HepG2 (cell line): ENCODE results near the gene MTFR1L. TPM values are rescaled to one million over a fixed set of nuclear protein-coding genes. Genes with fewer than 3 reads are reported as not detected.

ENCODE experiments used
- AGO1 ChIP-seq: fragments of 200-400 bp; formaldehyde crosslinking; IDR thresholded peaks from 2 replicates; pipeline ENCODE4 v1.6.1; 2017; ENCODE audit warnings: mild to moderate bottlenecking, low read depth, low read length, moderate library complexity; ENCODE audit not compliant: poor library complexity, severe bottlenecking
- ETV6 ChIP-seq: sonication (generic); formaldehyde crosslinking; conservative IDR thresholded peaks from 2 replicates; pipeline ENCODE4 v1.4.0; 2020; ENCODE audit warnings: missing genetic modification reagents
- FOXA3 ChIP-seq: IDR thresholded peaks from 2 replicates; pipeline ENCODE4 v1.6.1; 2016; ENCODE audit warnings: missing genetic modification reagents, missing compliant biosample characterization
- MBNL3 ChIP-seq: fragments of 250-450 bp; sonication (Bioruptor Pico); conservative IDR thresholded peaks from 2 replicates; pipeline ENCODE4 v1.8.0; 2022; ENCODE audit warnings: mild to moderate bottlenecking, inconsistent platforms
- polyA plus RNA-seq, 8 experiments: library from polyadenylated mRNA; depleted of rRNA in 3 of 8; stranded (reverse) in 7 of 8; unstranded in 1 of 8; fragments of >200 nt; fragmentation: Illumina TruSeq in 4 of 8; extraction: Trizol in 4 of 8; gene quantifications; 2 replicates each; pipeline versions ENCODE4 v1.2.1 to v1.2.3, GENCODE V29; 2011 to 2016; ENCODE audit warnings: low read depth in 4 of 8, missing spikeins in 1 of 8, mixed read lengths in 1 of 8; ENCODE audit not compliant: insufficient read depth in 1 of 8
- total RNA-seq, 5 experiments: library from RNA; depleted of rRNA; stranded (reverse); fragments of >200 nt; fragmentation: Illumina TruSeq; extraction: Trizol; gene quantifications; 2 replicates each; pipeline ENCODE4 v1.2.3, GENCODE V29; 2016; ENCODE audit warnings: low read depth in 1 of 5
- TF ChIP-seq, protein P1 (sequence below): sonication (generic); formaldehyde crosslinking; conservative IDR thresholded peaks from 2 replicates; pipeline ENCODE4 v1.8.0; 2022; ENCODE audit warnings: mild to moderate bottlenecking, moderate library complexity, missing genetic modification reagents
- TF ChIP-seq, protein P2 (sequence below): sonication (generic); formaldehyde crosslinking; IDR thresholded peaks from 2 replicates; pipeline ENCODE4 v1.4.0; 2020; ENCODE audit warnings: missing genetic modification reagents, borderline replicate concordance
- TF ChIP-seq, protein P3 (sequence below): sonication (generic); formaldehyde crosslinking; IDR thresholded peaks from 2 replicates; pipeline ENCODE4 v1.4.0; 2020; ENCODE audit warnings: mild to moderate bottlenecking, missing genetic modification reagents
- TF ChIP-seq, protein P4 (sequence below), 2 experiments: sonication (generic) in 1 of 2; formaldehyde crosslinking in 1 of 2; IDR thresholded peaks; 2 replicates each; pipeline versions ENCODE4 v1.4.0 to v1.6.1; 2018 to 2020; ENCODE audit warnings: missing genetic modification reagents in 2 of 2, borderline replicate concordance in 1 of 2, low read depth in 1 of 2, mild to moderate bottlenecking in 1 of 2, missing biosample characterization in 1 of 2
- TF ChIP-seq, protein P5 (sequence below): sonication (generic); formaldehyde crosslinking; IDR thresholded peaks from 2 replicates; pipeline ENCODE4 v1.5.1; 2020; ENCODE audit warnings: mild to moderate bottlenecking, missing genetic modification reagents, borderline replicate concordance

Gene MTFR1L
- total and polyA plus RNA-seq, 2 of the 13 experiments (the other 11 are each of a cell fraction or from before 2014, with no cell fraction given) = 38.0 to 55.7 TPM

DNA sequence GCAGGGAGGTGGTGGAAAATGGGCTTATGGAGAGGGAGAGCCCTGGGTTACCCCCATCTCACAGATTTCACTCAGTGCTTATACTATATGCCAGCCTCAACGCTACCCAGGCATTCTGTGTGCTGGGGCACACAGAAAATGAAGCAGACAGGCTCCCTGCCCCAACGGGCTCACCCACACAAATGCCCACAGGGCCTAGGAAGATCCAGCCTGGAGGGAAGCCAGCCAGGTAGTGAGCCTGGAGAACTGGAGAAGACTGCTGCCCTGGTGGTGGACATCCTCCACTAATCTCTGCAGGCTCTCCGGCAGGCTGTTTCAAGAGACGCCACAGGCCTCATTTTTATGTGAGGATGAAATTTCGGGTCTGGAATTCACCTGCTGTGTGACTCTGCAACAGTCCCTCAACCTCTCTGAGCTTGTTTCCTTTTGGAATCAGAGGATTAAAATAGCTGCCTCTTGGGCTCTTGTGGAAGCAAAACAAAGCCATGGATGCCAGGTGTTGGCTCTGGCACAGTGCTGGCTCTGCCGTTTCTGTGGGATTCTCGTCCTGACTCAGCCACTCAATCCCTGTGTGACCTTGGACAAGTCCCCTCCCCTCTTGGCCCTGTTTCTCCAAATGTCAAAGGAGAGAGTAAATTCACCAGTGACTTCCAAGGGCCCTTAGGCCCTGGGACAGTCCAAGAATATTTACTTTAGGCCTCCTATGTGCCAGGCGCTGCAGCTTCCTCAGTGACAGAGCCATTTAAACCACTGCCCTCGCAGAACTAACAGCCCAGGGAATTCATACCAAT lies 52.1 kb downstream of the MTFR1L start (continued):
- TF ChIP-seq, protein P1, sequence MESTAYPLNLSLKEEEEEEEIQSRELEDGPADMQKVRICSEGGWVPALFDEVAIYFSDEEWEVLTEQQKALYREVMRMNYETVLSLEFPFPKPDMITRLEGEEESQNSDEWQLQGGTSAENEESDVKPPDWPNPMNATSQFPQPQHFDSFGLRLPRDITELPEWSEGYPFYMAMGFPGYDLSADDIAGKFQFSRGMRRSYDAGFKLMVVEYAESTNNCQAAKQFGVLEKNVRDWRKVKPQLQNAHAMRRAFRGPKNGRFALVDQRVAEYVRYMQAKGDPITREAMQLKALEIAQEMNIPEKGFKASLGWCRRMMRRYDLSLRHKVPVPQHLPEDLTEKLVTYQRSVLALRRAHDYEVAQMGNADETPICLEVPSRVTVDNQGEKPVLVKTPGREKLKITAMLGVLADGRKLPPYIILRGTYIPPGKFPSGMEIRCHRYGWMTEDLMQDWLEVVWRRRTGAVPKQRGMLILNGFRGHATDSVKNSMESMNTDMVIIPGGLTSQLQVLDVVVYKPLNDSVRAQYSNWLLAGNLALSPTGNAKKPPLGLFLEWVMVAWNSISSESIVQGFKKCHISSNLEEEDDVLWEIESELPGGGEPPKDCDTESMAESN (CRISPR knock-in tag) = no peak
- no peak for TF ChIP-seq MBNL3 (CRISPR knock-in tag)
- TF ChIP-seq, protein P2, sequence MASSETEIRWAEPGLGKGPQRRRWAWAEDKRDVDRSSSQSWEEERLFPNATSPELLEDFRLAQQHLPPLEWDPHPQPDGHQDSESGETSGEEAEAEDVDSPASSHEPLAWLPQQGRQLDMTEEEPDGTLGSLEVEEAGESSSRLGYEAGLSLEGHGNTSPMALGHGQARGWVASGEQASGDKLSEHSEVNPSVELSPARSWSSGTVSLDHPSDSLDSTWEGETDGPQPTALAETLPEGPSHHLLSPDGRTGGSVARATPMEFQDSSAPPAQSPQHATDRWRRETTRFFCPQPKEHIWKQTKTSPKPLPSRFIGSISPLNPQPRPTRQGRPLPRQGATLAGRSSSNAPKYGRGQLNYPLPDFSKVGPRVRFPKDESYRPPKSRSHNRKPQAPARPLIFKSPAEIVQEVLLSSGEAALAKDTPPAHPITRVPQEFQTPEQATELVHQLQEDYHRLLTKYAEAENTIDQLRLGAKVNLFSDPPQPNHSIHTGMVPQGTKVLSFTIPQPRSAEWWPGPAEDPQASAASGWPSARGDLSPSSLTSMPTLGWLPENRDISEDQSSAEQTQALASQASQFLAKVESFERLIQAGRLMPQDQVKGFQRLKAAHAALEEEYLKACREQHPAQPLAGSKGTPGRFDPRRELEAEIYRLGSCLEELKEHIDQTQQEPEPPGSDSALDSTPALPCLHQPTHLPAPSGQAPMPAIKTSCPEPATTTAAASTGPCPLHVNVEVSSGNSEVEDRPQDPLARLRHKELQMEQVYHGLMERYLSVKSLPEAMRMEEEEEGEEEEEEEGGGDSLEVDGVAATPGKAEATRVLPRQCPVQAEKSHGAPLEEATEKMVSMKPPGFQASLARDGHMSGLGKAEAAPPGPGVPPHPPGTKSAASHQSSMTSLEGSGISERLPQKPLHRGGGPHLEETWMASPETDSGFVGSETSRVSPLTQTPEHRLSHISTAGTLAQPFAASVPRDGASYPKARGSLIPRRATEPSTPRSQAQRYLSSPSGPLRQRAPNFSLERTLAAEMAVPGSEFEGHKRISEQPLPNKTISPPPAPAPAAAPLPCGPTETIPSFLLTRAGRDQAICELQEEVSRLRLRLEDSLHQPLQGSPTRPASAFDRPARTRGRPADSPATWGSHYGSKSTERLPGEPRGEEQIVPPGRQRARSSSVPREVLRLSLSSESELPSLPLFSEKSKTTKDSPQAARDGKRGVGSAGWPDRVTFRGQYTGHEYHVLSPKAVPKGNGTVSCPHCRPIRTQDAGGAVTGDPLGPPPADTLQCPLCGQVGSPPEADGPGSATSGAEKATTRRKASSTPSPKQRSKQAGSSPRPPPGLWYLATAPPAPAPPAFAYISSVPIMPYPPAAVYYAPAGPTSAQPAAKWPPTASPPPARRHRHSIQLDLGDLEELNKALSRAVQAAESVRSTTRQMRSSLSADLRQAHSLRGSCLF (CRISPR knock-in tag) = no peak
- TF ChIP-seq, protein P3, sequence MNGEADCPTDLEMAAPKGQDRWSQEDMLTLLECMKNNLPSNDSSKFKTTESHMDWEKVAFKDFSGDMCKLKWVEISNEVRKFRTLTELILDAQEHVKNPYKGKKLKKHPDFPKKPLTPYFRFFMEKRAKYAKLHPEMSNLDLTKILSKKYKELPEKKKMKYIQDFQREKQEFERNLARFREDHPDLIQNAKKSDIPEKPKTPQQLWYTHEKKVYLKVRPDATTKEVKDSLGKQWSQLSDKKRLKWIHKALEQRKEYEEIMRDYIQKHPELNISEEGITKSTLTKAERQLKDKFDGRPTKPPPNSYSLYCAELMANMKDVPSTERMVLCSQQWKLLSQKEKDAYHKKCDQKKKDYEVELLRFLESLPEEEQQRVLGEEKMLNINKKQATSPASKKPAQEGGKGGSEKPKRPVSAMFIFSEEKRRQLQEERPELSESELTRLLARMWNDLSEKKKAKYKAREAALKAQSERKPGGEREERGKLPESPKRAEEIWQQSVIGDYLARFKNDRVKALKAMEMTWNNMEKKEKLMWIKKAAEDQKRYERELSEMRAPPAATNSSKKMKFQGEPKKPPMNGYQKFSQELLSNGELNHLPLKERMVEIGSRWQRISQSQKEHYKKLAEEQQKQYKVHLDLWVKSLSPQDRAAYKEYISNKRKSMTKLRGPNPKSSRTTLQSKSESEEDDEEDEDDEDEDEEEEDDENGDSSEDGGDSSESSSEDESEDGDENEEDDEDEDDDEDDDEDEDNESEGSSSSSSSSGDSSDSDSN = peak; percentile 25; the same call in 1 of the 2 replicates
- TF ChIP-seq AGO1 = no peak
- TF ChIP-seq, protein P4, sequence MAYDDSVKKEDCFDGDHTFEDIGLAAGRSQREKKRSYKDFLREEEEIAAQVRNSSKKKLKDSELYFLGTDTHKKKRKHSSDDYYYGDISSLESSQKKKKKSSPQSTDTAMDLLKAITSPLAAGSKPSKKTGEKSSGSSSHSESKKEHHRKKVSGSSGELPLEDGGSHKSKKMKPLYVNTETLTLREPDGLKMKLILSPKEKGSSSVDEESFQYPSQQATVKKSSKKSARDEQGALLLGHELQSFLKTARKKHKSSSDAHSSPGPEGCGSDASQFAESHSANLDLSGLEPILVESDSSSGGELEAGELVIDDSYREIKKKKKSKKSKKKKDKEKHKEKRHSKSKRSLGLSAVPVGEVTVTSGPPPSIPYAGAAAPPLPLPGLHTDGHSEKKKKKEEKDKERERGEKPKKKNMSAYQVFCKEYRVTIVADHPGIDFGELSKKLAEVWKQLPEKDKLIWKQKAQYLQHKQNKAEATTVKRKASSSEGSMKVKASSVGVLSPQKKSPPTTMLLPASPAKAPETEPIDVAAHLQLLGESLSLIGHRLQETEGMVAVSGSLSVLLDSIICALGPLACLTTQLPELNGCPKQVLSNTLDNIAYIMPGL (CRISPR knock-in tag; IDR thresholded peaks at IDR 0.05; ENCODE audit: borderline replicate concordance in 1 of 2, low read depth in 1 of 2) = no peak
- TF ChIP-seq FOXA3 = no peak
- TF ChIP-seq, protein P5, sequence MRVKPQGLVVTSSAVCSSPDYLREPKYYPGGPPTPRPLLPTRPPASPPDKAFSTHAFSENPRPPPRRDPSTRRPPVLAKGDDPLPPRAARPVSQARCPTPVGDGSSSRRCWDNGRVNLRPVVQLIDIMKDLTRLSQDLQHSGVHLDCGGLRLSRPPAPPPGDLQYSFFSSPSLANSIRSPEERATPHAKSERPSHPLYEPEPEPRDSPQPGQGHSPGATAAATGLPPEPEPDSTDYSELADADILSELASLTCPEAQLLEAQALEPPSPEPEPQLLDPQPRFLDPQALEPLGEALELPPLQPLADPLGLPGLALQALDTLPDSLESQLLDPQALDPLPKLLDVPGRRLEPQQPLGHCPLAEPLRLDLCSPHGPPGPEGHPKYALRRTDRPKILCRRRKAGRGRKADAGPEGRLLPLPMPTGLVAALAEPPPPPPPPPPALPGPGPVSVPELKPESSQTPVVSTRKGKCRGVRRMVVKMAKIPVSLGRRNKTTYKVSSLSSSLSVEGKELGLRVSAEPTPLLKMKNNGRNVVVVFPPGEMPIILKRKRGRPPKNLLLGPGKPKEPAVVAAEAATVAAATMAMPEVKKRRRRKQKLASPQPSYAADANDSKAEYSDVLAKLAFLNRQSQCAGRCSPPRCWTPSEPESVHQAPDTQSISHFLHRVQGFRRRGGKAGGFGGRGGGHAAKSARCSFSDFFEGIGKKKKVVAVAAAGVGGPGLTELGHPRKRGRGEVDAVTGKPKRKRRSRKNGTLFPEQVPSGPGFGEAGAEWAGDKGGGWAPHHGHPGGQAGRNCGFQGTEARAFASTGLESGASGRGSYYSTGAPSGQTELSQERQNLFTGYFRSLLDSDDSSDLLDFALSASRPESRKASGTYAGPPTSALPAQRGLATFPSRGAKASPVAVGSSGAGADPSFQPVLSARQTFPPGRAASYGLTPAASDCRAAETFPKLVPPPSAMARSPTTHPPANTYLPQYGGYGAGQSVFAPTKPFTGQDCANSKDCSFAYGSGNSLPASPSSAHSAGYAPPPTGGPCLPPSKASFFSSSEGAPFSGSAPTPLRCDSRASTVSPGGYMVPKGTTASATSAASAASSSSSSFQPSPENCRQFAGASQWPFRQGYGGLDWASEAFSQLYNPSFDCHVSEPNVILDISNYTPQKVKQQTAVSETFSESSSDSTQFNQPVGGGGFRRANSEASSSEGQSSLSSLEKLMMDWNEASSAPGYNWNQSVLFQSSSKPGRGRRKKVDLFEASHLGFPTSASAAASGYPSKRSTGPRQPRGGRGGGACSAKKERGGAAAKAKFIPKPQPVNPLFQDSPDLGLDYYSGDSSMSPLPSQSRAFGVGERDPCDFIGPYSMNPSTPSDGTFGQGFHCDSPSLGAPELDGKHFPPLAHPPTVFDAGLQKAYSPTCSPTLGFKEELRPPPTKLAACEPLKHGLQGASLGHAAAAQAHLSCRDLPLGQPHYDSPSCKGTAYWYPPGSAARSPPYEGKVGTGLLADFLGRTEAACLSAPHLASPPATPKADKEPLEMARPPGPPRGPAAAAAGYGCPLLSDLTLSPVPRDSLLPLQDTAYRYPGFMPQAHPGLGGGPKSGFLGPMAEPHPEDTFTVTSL = peak; percentile 23; the same call in 1 of the 2 replicates
- TF ChIP-seq ETV6 (CRISPR knock-in tag) = no peak
